ENCODE data around the gene PPARD. TPM values are rescaled to one million over a fixed set of nuclear protein-coding genes. Genes with fewer than 3 reads are reported as not detected.

Gene PPARD
- total RNA-seq, 1 experiment from 2014 or later, result 26.8 TPM

GRCh38 chr6:35415065-35415891 is 72.9 kb downstream of the PPARD start:
- Mint-ChIP-seq H3K4me1 (ENCODE audit: low read depth, unreplicated experiment) (peaks cover 13% of the 10 kb centered on the region), H3K27ac (ENCODE audit: unreplicated experiment) (no peak overlapping the region), H3K27me3 (ENCODE audit: unreplicated experiment) (no peaks in the 10 kb centered on the region), H3K4me3 (ENCODE audit: low read depth, unreplicated experiment) (no peak overlapping the region), H3K36me3 (ENCODE audit: insufficient read depth, unreplicated experiment) (peaks cover 4% of the 10 kb centered on the region), H3K9me3 (ENCODE audit: low read depth, unreplicated experiment) (no peaks in the 10 kb centered on the region)
- peak; percentile 74 for TF ChIP-seq CTCF (IDR thresholded peaks at IDR 0.05; ENCODE audit: unreplicated experiment)
- no TSS peak for BruUV-seq (replicated peaks)
- peak; percentile 77 for DNase-seq
- CTCF ChIA-PET, result interaction anchor here (0.6 to 2.4 kb wide), 15 partner anchors 9 to 227 kb away, joined by 3 to 61 read pairs (median 4); partner anchors contain the start of gene PPARD
- intact Hi-C loops (cut with micrococcal nuclease; ENCODE audit: unreplicated experiment), result loop anchor here (1.0 kb wide), 1 partner anchor 73 kb away; the partner anchor contains the start of gene PPARD

GRCh38 chr6:35417979-35418661 is 75.8 kb downstream of the PPARD start:
- Mint-ChIP-seq H3K4me3 (ENCODE audit: low read depth, unreplicated experiment) (no peak overlapping the region), H3K27me3 (ENCODE audit: unreplicated experiment) (no peaks in the 10 kb centered on the region), H3K4me1 (ENCODE audit: low read depth, unreplicated experiment) (peaks cover 13% of the 10 kb centered on the region), H3K9me3 (ENCODE audit: low read depth, unreplicated experiment) (no peaks in the 10 kb centered on the region), H3K27ac (ENCODE audit: unreplicated experiment) (no peak overlapping the region), H3K36me3 (ENCODE audit: insufficient read depth, unreplicated experiment) (peaks cover 4% of the 10 kb centered on the region)
- no TSS peak for BruUV-seq (replicated peaks)
- CTCF ChIA-PET, result no interaction called here
- no peak for DNase-seq
- TF ChIP-seq CTCF (IDR thresholded peaks at IDR 0.05; ENCODE audit: unreplicated experiment), result no peak
- intact Hi-C loops (cut with micrococcal nuclease; ENCODE audit: unreplicated experiment), result no loop called here

GRCh38 chr6:35419417-35419816 is 77.1 kb downstream of the PPARD start:
- intact Hi-C loops (cut with micrococcal nuclease; ENCODE audit: unreplicated experiment), result no loop called here
- no peak for TF ChIP-seq CTCF (IDR thresholded peaks at IDR 0.05; ENCODE audit: unreplicated experiment)
- H3K4me3 Mint-ChIP-seq (ENCODE audit: low read depth, unreplicated experiment), result no peak overlapping the region
- no peaks in the 10 kb centered on the region for H3K9me3 Mint-ChIP-seq (ENCODE audit: low read depth, unreplicated experiment)
- peaks cover 13% of the 10 kb centered on the region for H3K4me1 Mint-ChIP-seq (ENCODE audit: low read depth, unreplicated experiment)
- no peaks in the 10 kb centered on the region for H3K27me3 Mint-ChIP-seq (ENCODE audit: unreplicated experiment)
- H3K36me3 Mint-ChIP-seq (ENCODE audit: insufficient read depth, unreplicated experiment), result peaks cover 4% of the 10 kb centered on the region
- no peak for DNase-seq
- no TSS peak for BruUV-seq (replicated peaks)
- CTCF ChIA-PET, result interaction anchor here (0.5 to 1.0 kb wide), 3 partner anchors 9 to 60 kb away, joined by 3 to 5 read pairs (median 3); no protein-coding TSS in a partner anchor
- H3K27ac Mint-ChIP-seq (ENCODE audit: unreplicated experiment), result no peak overlapping the region

GRCh38 chr6:35419961-35420360 is 77.6 kb downstream of the PPARD start:
- H3K4me1 Mint-ChIP-seq (ENCODE audit: low read depth, unreplicated experiment), result peaks cover 9% of the 10 kb centered on the region
- CTCF ChIA-PET, result interaction anchor here (0.5 to 1.0 kb wide), 5 partner anchors 10 to 473 kb away, joined by 3 to 9 read pairs (median 3); no protein-coding TSS in a partner anchor
- H3K27me3 Mint-ChIP-seq (ENCODE audit: unreplicated experiment), result no peaks in the 10 kb centered on the region
- intact Hi-C loops (cut with micrococcal nuclease; ENCODE audit: unreplicated experiment), result no loop called here
- H3K9me3 Mint-ChIP-seq (ENCODE audit: low read depth, unreplicated experiment), result no peaks in the 10 kb centered on the region
- no TSS peak for BruUV-seq (replicated peaks)
- TF ChIP-seq CTCF (IDR thresholded peaks at IDR 0.05; ENCODE audit: unreplicated experiment), result no peak
- DNase-seq, result no peak
- no peak overlapping the region for H3K27ac Mint-ChIP-seq (ENCODE audit: unreplicated experiment)
- peaks cover 4% of the 10 kb centered on the region for H3K36me3 Mint-ChIP-seq (ENCODE audit: insufficient read depth, unreplicated experiment)
- no peak overlapping the region for H3K4me3 Mint-ChIP-seq (ENCODE audit: low read depth, unreplicated experiment)

Measured in Calu3 (cell line).